HS-5 (cell line): ENCODE results near the gene RD3L.
"Not testable (repeated sequence)": the region's sequence is repeated elsewhere in the genome, so short reads cannot be mapped to it uniquely, and the experiment has no call there.

Experiments used
- DNase-seq: peaks from one replicate; pipeline ENCODE4 v3.0.0-alpha.2; 2012; ENCODE audit warnings: low read depth

RD3L gene

GRCh38 chr14:103928011-103928890 is 14.1 kb downstream of the RD3L start, which contains the start of gene TDRD9:
TSS of gene TDRD9 (plus strand) at chr14:103928456. CDS start at chr14:103928510, 54 bp downstream.
- no peak for DNase-seq

GRCh38 chr14:103927566-103927965 is 14.8 kb downstream of the RD3L start:
- DNase-seq: no peak

- no peak for DNase-seq
These were observed 17.0 kb downstream of the RD3L start for GRCh38 chr14:103925316-103925715.

- DNase-seq: no peak
These were observed 18.5 kb downstream of the RD3L start for GRCh38 chr14:103923863-103924262.

GRCh38 chr14:103921855-103922200 is 20.5 kb downstream of the RD3L start:
- not testable (repeated sequence) for DNase-seq

- DNase-seq: peak; percentile 64
These were observed 21.1 kb downstream of the RD3L start for GRCh38 chr14:103920981-103921854.

GRCh38 chr14:103916636-103917262 is 25.6 kb downstream of the RD3L start:
- DNase-seq: no peak

- no peak for DNase-seq
These were observed 26.7 kb downstream of the RD3L start for GRCh38 chr14:103915616-103916015.

- no peak for DNase-seq
These were observed 31.3 kb downstream of the RD3L start for GRCh38 chr14:103910984-103911383.

- DNase-seq: peak; percentile 20
These were observed 31.9 kb downstream of the RD3L start for GRCh38 chr14:103910262-103910935.

GRCh38 chr14:103909531-103910261 is 32.6 kb downstream of the RD3L start:
- no peak for DNase-seq

GRCh38 chr14:103908580-103908979 is 33.7 kb downstream of the RD3L start:
- no peak for DNase-seq

- no peak for DNase-seq
These were observed 36.4 kb downstream of the RD3L start for GRCh38 chr14:103905842-103906456.

- DNase-seq: no peak
These were observed 37.7 kb downstream of the RD3L start for GRCh38 chr14:103904493-103905107.

GRCh38 chr14:103899833-103900232 is 42.5 kb downstream of the RD3L start:
- DNase-seq: no peak

GRCh38 chr14:103899316-103899715 is 43.0 kb downstream of the RD3L start:
- DNase-seq: no peak

GRCh38 chr14:103898711-103899110 is 43.6 kb downstream of the RD3L start:
- no peak for DNase-seq

- no peak for DNase-seq
These were observed 44.1 kb downstream of the RD3L start for GRCh38 chr14:103898204-103898603.

GRCh38 chr14:103897075-103897947 is 45.0 kb downstream of the RD3L start:
- no peak for DNase-seq
